ENCODE results near the gene EXOC6.

The EXOC6 gene

DNA sequence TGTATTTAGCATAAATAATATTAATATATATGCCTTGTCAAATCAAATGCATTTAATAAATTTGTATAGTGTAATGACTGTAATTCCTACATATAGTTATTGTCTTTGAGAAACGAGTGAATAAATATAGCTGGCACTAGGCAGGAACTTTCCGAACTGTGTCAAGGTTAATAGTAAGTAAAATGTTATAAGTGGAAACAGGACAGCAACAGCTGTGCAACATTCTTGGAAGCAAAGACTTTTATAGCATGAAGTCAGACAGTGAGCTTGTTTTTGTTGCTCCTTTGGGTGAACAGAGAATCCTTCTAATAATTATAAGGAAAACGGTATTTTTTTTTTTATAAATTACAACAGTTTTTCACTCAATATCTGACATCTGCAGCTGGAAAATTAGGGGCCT, 14.0 kb upstream of the EXOC6 start:
- no peak for DNase-seq (ENCODE audit: low read depth in 2 of 2)

DNA sequence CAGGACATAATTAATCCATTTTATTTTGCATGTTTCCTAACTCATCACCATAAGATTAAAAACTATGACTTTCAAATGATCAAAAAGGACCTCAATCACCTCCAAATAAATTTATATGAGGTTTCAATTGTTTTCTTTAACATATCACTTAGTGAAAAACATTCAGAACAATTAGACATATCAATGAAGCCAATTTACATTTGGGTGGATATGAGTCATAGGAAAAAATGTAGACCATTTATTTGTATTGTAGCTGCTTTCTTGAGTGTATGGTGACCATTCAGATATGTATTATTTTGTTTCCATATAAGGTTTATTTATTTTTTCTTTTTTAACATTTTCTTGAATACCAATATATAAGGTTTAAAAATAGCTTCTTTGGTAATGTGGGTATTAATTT, 13.3 kb upstream of the EXOC6 start:
- DNase-seq (ENCODE audit: low read depth in 2 of 2): no peak

DNA sequence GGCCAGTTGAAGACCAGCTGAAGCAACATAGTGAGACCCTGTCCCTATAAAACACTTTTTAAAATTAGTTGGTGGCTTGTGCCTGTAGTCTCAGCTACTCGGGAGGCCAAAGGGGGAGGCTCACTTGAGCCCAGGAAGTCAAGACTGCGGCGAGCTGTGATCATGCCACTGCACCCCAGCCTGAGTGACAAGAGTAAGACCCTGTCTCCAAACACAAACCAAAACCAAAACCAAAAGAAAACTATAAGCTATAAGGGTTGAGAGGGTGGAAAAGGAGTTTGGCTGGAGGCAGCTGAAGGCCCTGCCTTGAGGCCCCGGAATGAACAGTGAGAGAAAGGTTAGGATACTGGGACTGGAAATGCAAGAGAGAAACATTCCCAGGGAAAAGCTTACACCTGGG, 10.9 kb upstream of the EXOC6 start:
- DNase-seq (ENCODE audit: low read depth in 2 of 2): no peak

DNA sequence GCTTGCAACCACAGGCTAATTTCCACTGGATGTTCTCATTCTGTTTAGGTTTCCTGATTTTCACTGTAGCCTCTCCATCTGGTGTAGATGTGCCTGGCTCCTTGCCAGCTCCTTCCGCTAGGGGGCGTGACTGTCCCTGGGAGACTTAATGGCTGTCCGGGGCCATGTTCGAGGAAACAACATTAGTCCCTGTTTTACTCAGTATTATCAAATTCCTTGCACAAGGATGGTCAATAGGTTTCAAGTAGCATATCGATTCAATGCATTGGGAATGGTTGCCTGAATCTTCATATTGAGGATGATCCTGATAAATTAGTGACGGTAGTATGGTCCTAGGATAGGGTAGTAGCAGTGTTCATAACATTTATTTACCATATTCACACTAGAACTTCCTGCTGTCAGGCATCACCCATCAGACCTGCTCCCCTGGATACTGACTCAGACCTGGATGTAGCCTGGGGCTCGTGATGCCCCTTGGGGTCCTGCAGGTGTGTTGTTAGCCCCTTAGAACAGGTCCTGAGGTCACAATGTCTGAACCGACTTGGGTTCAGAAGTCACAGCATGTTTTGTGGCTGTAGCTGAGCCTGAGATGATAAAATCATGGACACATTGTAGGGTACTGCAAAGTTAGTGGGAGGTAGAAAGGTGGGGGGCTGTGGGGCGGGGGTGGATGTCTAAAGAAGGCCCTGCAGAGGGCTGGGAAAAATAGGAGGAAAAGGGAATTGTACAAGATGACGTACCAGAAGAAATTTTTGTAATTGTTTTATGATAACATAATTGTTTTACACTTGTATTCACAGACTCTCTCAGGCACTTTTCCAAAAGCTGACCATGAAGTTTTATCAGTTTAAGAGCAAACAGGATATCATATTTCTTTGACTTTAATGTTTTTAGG, 8.9 kb upstream of the EXOC6 start:
- peak; percentile 40 to 41 for DNase-seq (ENCODE audit: low read depth in 2 of 2)

DNA sequence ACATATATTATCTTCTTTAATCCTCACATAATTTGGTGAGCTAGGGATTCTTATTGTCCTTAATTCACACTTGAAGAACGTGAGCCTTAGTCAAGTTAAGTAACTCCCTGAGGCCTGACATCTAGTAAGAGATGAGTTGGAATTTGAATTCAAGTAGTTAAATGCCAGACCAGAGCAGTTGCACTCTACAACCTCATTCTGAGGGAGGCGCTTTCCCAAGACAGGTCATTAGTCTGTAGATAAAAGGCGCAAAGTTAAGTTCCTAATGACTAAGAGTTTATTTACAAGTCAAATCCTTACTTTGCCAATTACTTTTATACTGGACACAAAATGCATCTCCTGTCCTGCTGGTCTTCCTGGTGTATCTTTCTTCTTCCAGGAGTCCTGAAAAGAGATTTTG, 3.6 kb upstream of the EXOC6 start:
- DNase-seq (ENCODE audit: low read depth in 2 of 2): no peak

DNA sequence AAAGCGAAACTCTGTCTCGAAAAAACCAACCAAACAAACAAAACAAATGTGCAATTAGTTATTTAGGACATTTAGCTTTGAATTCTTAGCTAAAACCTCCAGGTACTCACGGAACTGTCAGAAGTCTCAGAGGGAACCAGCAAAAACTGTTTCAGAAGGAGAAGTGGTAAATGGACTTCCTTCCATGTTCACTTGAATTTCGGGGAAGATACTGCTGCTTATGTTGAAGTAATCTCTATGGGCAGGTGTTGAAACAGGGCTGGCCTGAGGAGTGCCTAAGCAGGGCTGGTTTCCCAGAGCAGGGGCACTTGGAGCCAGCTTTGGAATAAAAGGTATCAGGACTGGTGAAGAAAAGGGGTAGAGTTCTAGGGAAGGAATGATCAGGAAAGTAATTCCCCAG, 2.4 kb upstream of the EXOC6 start:
- no peak for DNase-seq (ENCODE audit: low read depth in 2 of 2)

DNA sequence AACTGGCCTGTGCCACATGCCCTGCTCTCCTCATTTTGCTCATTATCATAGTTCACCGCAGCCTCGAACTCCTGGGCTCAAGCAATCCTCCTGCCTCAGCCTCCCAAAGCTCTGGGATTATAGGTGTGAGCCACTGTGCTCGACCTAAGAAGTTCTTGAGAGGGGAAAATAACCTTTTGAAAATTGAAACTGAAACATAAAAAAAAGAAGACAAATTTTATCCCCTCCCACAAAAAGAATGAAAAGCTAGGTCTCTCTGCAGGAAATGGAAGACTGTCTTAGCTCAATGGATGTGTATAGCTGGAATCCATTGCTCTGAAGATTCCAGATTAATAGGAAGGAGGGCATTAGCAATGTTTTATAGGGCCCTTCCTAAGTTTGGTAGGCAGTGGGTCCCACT, 2.0 kb upstream of the EXOC6 start:
- DNase-seq (ENCODE audit: low read depth in 2 of 2): no peak

DNA sequence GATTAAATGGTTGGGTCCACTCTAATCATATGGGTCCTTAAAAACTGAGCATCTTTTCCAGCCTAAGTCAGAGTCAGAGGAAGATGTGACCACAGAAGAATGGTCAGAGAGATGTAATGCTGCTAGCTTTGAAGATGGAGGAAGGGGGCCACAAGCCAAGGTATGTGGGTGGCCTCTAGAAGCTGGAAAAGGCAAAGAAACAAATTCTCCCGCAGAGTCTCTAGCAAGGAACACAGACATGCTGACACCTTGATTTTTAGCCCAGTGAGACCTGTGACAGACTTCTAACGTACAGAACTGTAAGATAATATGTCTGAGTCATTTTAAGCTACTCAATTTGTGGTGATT, 1.5 kb upstream of the EXOC6 start:
- no peak for DNase-seq (ENCODE audit: low read depth in 2 of 2)

DNA sequence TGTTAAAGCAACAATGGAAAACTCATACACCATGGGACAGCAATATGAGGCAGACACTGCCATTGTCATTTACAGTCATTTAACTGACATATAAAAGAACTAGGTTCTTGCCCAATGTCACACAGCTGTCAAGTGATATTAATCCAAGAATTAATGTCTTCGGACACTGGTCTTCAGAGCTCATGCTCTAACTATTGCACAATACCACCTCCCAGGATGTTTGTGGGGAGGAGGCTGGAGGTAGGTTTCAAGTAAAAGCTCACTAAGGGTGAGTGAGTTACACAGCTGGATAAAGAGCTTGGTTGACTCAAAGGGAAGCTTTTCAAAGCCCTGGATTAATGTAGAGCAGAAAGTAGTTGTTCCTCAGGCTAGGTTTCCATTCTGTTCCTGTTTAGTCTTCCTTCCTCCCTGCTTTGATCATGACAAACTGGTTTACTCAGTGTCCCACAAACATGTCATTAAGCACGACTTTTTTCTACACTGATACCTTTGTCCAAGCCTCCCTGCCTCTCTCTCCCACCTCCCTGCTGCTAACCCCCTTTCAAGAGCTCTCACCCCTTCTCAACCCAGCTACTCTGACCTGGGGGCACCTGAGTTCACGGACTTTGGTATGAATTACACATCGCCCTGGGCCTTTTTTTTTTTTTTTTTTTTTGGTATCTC, 987 bp upstream of the EXOC6 start:
- no peak for DNase-seq (ENCODE audit: low read depth in 2 of 2)

DNA sequence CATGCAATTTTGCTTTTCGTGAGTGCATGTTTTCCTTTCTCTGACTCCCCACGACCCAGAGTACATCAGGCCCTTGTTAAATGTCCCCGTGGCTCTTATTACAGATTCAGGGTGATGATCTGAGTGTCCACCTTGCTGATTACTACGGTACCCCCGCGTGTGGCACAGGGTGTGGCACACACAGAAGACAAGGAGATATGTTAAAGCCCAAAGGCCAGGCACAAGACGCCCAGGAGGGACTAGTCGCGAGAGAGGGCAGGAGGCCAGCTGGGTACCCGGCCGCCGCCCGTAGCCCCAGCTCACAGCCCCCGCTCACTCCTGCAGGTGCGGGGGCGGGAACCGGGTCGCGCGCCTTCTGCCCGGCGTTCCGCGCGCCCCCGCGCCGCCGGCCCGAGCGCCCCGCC, 281 bp upstream of the EXOC6 start:
- DNase-seq (ENCODE audit: low read depth in 2 of 2): no peak

DNA sequence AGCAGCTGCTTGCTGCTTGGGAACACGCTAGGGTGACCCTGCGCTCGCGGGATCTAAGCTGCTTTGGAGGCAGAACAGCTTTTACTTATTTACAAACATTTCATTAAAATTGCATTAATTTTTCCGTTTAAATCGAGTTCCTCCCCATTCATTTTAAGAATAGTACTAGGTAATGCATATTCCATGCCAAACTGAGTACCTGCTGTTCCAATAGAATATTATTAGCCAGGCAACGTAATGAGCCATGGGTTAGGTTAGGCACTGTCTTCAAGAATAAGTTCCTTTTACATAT, 860 bp downstream of the EXOC6 start:
- no peak for DNase-seq (ENCODE audit: low read depth in 2 of 2)

DNA sequence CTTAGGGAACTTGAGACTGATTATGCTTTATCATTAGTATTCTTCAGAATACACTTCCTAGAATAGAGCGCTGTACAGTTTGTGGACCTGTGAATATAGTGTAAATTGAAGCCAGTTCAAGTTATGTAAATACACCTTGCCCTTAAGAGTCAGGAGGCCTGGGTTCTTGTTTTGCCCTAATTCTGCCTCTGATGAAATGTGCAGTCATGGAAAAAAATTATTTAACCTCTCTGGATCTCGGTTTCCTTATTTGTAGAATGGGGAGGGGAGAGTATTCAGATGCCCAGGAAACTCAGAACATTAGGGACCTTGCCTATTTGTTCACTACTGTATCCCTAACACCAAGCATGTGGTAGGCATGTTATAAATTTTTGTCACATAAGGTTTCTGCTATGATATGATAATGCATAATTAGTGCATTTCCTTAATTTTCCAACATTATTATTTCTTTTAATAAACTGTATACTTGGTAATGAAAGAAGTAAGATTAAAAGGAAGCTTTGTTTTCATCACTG, 1.3 kb downstream of the EXOC6 start:
- DNase-seq (ENCODE audit: low read depth in 2 of 2): no peak

DNA sequence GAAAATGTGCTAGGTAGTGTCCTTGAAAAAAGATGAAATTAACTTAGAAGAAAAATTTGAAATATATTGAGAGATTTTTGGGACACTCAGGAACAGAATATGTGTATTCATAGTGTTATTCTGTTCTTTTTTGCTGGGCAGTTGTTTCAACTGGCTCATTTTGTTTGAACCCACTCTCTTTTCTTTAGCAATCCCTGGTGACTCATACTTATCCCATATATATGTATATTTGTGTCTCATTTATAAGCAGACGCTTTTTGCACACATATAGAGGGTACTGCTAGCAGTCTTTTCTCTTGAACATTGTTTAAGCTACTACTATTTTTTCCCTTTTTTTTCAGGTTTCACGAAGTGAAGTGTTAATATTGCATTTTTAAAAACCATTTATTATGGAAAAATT, 1.9 kb downstream of the EXOC6 start:
- no peak for DNase-seq (ENCODE audit: low read depth in 2 of 2)

DNA sequence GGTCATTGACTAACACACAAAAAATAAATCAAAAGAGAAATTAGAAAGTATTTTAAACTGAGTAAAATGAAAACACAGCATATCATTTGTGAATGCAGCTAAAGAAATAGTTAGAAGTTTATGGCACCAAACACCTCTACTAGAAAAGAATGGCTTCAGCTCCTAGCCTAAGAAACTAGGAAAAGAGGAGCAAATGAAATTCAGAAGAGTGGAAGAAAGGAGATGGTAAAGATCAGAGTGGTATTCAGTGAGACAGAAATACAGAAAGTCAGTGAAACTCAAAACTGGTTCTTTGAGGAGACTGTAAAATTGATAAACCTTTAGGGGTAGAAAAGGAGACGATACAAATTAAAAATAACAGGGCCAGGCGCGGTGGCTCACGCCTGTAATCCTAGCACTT, 2.7 kb downstream of the EXOC6 start:
- DNase-seq (ENCODE audit: low read depth in 2 of 2): no peak

DNA sequence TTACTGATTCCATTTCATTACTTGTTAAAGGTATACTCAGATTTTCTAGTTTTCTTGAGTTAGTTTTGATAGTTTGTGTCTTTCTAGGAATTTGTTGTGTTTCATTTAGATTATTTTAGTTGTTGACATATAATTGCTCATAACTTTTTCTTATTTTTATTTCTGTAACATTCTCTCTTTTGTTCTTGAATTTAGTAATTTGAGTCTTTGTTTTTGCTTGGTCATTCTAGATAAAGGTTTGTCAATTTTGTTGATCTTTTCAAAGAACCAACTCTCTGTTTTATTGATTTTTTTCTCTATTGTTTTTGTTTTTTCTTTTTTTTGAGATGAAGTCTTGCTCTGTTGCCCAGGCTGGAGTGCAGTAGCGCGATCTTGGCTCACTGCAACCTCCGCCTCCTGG, 7.2 kb downstream of the EXOC6 start:
- no peak for DNase-seq (ENCODE audit: low read depth in 2 of 2)

DNA sequence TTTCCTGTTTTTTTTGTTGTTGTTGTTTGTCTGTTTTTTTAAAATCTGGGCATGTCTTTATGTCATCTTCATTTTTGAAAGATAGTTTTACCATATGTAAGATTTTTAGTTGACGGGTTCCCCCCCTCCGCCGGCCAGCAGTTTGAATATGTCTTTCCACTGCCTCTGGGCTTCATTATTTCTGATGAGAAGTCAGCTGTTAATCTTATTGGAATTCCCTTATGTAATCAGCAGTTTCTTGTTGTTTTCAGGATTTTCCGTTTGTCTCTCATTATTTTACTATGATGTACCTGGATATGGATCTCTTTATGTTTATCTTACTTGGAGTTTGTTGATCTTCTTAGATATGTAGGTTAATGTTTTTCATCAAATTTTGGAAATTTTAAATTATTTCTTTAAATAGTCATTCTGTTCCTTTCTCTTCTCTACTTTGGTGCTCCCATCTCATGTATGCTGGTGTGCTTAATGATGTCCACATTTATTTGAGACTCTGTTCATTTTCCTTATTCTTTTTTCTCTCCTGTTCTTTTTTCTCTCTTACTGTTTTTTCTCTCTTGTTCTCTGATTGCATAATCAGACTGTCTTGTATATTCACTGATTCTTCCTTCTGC, 9.7 kb downstream of the EXOC6 start:
- DNase-seq (ENCODE audit: low read depth in 2 of 2): no peak

DNA sequence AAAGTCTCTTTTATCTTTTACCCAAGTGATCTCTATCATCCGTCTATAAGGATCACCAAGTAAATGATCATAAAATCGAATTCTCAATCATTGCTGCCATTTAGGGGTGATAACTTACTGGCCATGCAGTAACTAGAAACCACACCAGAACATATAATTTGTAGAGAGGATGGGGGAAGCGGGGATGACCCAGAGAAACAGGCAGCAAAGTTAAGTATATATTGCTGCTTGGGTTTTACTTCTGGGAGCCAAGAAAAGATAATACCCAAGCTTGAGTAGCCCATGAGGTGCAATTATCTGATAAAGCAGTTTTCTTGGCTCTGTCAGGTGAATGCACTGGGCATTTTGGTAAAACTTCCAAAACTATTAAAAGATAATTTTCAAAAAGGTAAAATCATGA, 18.9 kb downstream of the EXOC6 start:
- DNase-seq (ENCODE audit: low read depth in 2 of 2): no peak

DNA sequence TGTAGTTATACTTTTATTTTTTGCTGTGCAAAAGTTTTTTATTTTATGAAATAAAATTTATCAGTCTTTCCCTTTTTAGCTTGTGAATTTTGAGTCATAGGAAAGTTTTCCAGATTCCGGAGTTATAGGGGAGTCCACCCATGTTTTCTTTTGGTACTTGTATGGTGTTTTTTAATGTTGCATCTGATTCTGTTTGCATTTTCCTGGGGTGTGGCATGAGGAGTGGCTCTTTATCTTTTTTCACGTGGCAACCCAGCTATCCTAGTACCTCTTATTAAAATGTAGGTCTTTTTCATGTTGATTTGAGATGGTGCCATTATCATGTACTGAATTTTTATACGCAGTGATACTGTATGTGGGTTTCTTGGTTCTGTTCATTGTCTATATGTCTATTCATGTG, 19.7 kb downstream of the EXOC6 start:
- no peak for DNase-seq (ENCODE audit: low read depth in 2 of 2)

DNA sequence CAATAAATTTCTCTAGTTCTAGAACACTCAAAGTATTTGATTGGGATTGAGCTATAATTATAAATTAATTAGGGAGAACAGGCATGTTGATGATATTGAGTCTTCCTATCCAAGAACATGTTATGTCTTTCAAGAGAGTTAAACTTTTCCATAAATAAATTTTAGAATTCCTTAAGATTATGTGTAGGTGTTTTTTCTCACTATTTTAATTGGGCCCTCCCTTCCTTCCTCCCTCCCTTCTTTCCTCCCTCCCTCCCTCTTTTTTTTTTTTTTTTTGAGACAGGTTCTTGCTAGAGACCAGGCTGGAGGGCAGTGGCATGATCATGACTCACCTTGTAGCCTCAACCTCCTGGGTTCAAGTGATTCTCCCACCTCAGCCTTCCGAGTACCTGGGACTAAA, 20.2 kb downstream of the EXOC6 start:
- no peak for DNase-seq (ENCODE audit: low read depth in 2 of 2)

DNA sequence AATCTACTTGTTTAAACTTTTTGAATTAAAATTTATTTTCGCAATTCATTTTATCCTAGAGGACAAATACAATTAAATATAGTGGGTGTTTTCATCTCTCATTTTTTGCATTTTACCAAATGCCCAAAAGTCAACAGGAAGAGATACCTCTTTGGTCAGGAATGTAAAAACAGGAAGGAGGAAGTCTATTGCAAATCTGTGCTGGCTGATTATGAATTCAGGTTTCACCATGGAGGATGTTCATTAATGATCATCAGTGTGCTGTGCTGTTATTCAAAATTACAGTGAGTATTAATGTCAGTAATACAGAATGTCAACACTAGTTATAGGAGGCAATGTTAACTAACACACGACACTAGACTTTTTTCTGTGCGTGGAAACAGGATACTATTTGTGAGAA, 24.7 kb downstream of the EXOC6 start:
- DNase-seq (ENCODE audit: low read depth in 2 of 2): no peak

DNA sequence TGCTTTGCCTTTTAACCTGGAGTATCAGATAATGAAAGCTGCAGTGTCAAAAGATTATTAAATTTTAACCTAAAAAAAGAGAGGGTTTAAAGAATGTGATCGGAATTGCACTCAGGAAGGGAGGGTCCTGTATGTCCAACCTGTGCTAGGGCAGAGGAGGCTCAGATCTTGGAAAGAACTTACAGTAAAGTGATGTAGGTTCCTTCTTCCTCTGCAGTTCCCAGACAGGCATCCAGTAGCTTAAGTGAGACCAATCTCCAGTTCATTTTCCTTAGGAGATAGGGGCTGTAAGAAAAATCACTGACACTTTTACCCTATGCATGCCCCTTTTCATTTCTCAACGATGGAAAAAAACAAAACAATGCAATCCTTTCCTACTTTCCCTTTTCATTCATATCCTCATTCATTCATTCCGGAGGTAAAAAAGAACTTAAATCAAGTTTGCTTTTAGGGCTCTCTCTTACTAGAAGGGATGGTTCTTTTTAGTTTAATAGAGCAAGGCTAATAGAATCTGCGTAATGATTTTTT, 28.3 kb downstream of the EXOC6 start:
- DNase-seq (ENCODE audit: low read depth in 2 of 2): no peak

DNA sequence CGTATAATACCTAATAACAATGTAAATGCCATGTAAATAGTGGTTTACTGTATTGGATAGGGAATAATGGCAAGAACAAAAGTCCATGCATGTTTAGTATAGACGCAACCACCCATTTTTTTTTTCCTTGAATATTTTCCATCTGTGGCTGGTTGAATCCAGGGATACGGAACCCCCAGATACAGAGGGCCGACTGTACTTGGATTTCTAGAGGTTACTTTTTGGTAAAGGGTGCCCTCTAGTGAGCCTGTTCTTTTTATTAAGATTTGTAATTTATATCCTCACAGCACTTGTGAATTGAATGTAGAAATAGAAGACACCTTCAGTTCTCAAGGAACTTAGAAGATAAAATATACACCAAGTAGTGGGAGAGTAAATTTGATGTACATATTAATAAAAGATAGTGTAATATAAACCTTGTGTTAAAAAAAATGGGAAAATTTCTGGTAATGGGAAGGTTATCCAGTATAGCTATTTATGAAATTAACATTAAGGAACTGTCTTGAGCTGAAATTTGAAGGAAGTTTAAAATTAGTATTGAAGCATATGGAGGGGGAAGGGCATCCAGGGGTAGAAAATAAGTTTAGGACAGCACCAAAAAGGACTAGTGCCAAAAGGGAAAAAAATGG, 32.0 kb downstream of the EXOC6 start:
- no peak for DNase-seq (ENCODE audit: low read depth in 2 of 2)

DNA sequence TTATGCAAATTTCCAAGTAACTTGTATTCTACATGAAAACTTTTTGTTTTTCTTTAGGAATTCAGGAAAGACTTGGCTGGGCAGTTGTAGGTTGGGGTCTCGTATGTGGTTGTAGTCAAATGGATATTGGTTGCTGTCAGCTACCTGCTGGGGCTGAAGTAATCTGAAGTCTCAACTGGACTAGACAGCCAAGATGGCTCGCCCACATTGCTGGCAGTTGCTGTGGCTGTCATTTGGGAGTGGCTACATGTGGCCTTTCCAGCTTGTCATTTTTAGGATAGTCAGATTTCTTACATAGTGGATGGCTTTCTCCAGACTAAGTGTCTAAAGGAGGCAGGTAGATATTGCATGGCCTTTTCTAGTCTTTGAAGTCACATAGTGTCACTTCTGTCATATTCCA, 32.6 kb downstream of the EXOC6 start:
- DNase-seq (ENCODE audit: low read depth in 2 of 2): no peak
